ENCODE results near the gene CDCA7L.

DNA sequence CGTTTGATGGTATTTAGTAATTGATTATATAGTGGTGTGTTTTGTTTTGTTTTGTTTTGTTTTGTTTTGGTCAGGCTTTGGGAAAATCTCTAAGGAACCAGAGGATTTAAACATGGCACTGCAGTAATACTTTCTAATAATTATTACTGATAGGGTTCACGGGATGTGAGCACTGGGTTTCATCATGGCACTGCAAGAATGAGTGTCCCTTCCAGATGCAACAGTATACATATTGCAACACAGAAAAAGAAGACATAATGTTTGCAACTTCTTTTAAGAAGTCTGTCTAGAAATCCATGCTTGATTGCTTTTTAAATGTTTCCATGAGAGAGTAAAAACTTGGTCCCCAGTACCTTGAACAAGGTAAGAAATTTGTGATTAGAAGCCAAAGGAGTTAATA is 2.2 kb upstream of the CDCA7L start:
- TF ChIP-seq EP300 (IDR thresholded peaks at IDR 0.05) (no peak), CTCF (IDR thresholded peaks at IDR 0.05) (no peak), POLR2AphosphoS5 (IDR thresholded peaks at IDR 0.05) (no peak)
